ENCODE results near the gene TYRO3.
A peak's percentile ranks its signal among the peaks of the same experiment; 100 is the strongest.

TYRO3 gene

GRCh38 chr15:41536866-41537265 is 22.1 kb upstream of the TYRO3 start:
- DNase-seq (ENCODE audit: low spot score in 2 of 2) (no peak), ATAC-seq (ENCODE audit: low read depth) (no peak)
- H3K9me3 Mint-ChIP-seq, result no peaks in the 10 kb centered on the region
- peaks cover 7% of the 10 kb centered on the region for H3K4me1 Mint-ChIP-seq
- H3K36me3 Mint-ChIP-seq, result peaks cover 21% of the 10 kb centered on the region
- no peak overlapping the region for H3K4me3 Mint-ChIP-seq
- no peak overlapping the region for H3K27ac Mint-ChIP-seq
- H3K27me3 Mint-ChIP-seq, result no peaks in the 10 kb centered on the region

GRCh38 chr15:41543521-41543870 is 15.5 kb upstream of the TYRO3 start:
- no peaks in the 10 kb centered on the region for H3K27me3 Mint-ChIP-seq
- ATAC-seq (ENCODE audit: low read depth) (no peak), DNase-seq (ENCODE audit: low spot score in 2 of 2) (no peak)
- H3K36me3 Mint-ChIP-seq, result no peaks in the 10 kb centered on the region
- peak overlapping the region; percentile 79 for H3K27ac Mint-ChIP-seq
- H3K4me3 Mint-ChIP-seq, result peak overlapping the region; percentile 86
- H3K9me3 Mint-ChIP-seq, result no peaks in the 10 kb centered on the region
- H3K4me1 Mint-ChIP-seq, result peaks cover 13% of the 10 kb centered on the region

GRCh38 chr15:41544650-41545015 is 14.4 kb upstream of the TYRO3 start:
- Mint-ChIP-seq H3K27me3 (no peaks in the 10 kb centered on the region), H3K9me3 (no peaks in the 10 kb centered on the region), H3K4me3 (peak overlapping the region; percentile 86), H3K27ac (peak overlapping the region; percentile 79), H3K36me3 (no peaks in the 10 kb centered on the region), H3K4me1 (peaks cover 13% of the 10 kb centered on the region)
- DNase-seq (ENCODE audit: low spot score in 2 of 2) (no peak), ATAC-seq (ENCODE audit: low read depth) (no peak)

DNA sequence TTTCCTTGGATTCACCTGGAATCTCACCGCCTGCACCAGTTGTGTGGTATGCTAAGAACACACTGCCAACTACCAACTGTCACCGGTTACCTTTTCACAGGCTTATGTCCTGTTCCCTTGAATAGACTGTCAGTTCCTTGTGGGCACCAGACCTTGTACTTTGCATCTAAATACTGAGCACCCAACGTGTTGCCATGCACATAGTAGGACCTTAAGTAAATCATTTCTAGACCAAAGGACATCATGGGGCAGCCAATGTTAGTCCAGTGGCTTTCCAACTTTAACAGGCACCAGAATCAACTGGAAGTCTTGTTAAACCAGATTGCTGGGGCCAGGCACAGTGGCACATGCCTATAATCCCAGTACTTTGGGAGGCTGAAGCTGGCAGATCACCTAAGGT is 13.8 kb upstream of the TYRO3 start:
- no peaks in the 10 kb centered on the region for H3K27me3 Mint-ChIP-seq
- peak overlapping the region; percentile 86 for H3K4me3 Mint-ChIP-seq
- H3K9me3 Mint-ChIP-seq, result no peaks in the 10 kb centered on the region
- H3K36me3 Mint-ChIP-seq, result no peaks in the 10 kb centered on the region
- no peak for ATAC-seq (ENCODE audit: low read depth)
- peaks cover 13% of the 10 kb centered on the region for H3K4me1 Mint-ChIP-seq
- H3K27ac Mint-ChIP-seq, result peak overlapping the region; percentile 79
- DNase-seq (ENCODE audit: low spot score in 2 of 2), result no peak

GRCh38 chr15:41546851-41547786 is 11.9 kb upstream of the TYRO3 start:
- ATAC-seq (ENCODE audit: low read depth), result no peak

DNA sequence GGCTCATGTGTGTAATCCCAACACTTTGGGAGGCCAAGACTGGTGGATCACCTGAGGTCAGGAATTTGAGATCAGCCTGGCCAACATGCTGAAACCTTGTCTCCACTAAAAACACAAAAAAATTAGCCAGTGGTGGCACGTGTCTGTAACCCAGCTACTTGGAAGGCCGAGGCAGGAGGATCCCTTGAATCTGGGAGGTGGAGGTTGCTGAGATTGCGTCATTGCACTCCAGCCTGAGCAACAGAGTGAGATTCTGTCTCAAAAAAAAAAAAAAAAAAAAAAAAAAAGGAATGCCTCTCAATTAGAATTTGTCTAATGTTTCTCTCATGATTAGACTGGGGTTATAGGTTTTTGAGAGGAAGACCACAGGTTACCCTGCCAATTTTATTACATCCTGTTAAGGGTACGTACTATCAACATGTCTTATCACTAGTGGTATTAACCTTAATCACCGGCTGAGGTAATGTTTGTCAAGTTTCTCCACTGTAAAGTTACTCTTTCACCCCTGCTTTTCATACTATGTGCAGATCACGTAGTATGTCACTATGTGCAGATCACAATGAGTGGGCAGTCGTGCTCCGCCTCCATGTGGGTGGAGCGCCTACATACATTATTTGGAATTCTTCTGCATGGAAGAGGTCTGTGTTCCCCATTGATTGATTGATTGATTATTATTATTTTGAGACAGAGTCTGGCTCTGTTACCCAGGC is 8.8 kb upstream of the TYRO3 start:
- Mint-ChIP-seq H3K27me3 (peaks cover 12% of the 10 kb centered on the region), H3K4me1 (peaks cover 3% of the 10 kb centered on the region), H3K9me3 (no peaks in the 10 kb centered on the region), H3K27ac (no peak overlapping the region), H3K36me3 (no peaks in the 10 kb centered on the region), H3K4me3 (no peak overlapping the region)
- ATAC-seq (ENCODE audit: low read depth) (no peak), DNase-seq (ENCODE audit: low spot score in 2 of 2) (no peak)

More at GRCh38 chr15:41546851-41547786, 11.9 kb upstream of the TYRO3 start:
- Mint-ChIP-seq H3K36me3 (no peaks in the 10 kb centered on the region), H3K27ac (no peak overlapping the region), H3K9me3 (no peaks in the 10 kb centered on the region), H3K4me1 (peaks cover 10% of the 10 kb centered on the region), H3K27me3 (peaks cover 2% of the 10 kb centered on the region), H3K4me3 (no peak overlapping the region)
- DNase-seq (ENCODE audit: low spot score in 2 of 2), result no peak

- Mint-ChIP-seq H3K27ac (no peak overlapping the region), H3K4me1 (peaks cover 18% of the 10 kb centered on the region)
Observed at GRCh38 chr15:41553731-41554130, 5.3 kb upstream of the TYRO3 start.

DNA sequence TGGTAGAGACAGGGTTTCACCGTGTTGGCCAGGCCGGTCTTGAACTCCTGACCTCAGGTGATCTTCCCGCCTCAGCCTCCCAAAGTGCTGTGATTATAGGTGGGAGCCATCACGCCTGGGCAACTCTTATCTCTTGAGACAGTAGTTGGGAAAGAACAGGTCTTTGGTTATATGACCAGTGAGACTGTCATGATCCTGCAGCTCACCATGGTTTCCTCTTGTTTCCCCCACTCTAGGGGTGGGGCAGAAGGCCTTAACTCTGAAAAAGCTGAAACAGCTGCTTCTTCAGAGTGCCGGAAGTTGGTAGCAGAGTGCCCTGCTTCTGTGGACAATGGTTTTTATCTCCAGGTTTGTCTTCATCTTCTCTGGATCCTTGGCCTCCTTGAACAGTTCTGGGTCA is 4.7 kb upstream of the TYRO3 start:
- H3K4me3 Mint-ChIP-seq, result no peak overlapping the region
- H3K36me3 Mint-ChIP-seq, result peaks cover 2% of the 10 kb centered on the region
- peaks cover 19% of the 10 kb centered on the region for H3K27me3 Mint-ChIP-seq
- DNase-seq (ENCODE audit: low spot score in 2 of 2), result no peak
- no peaks in the 10 kb centered on the region for H3K9me3 Mint-ChIP-seq
- H3K27ac Mint-ChIP-seq, result no peak overlapping the region
- H3K4me1 Mint-ChIP-seq, result peaks cover 18% of the 10 kb centered on the region
- no peak for ATAC-seq (ENCODE audit: low read depth)

More at GRCh38 chr15:41553731-41554130, 5.3 kb upstream of the TYRO3 start:
- ATAC-seq (ENCODE audit: low read depth) (no peak), DNase-seq (ENCODE audit: low spot score in 2 of 2) (no peak)
- Mint-ChIP-seq H3K4me3 (no peak overlapping the region), H3K9me3 (no peaks in the 10 kb centered on the region), H3K36me3 (peaks cover 2% of the 10 kb centered on the region), H3K27me3 (peaks cover 19% of the 10 kb centered on the region)

DNA sequence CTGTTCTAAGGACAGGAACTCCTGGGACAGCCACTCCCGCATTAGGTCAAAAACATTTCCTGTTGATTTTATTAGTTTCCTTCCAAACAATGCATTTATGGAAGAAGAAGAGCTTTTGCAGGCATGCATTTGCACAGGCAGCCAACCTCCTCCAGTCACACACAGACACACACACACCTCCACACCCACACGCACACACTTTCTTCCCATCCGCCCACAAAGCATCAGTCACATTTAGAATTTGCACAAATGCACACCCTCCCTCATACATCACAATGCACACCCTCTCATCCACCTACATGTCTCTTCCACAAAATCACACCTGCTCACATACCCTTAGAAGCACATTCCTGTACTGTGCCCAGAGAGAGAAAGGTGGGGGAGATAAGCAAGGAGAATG is 4.1 kb upstream of the TYRO3 start:
- Mint-ChIP-seq H3K9me3 (no peaks in the 10 kb centered on the region), H3K27me3 (peaks cover 21% of the 10 kb centered on the region), H3K4me3 (no peak overlapping the region), H3K4me1 (peaks cover 23% of the 10 kb centered on the region), H3K36me3 (peaks cover 2% of the 10 kb centered on the region), H3K27ac (no peak overlapping the region)
- ATAC-seq (ENCODE audit: low read depth), result no peak
- no peak for DNase-seq (ENCODE audit: low spot score in 2 of 2)

GRCh38 chr15:41556677-41557076 is 2.3 kb upstream of the TYRO3 start:
- Mint-ChIP-seq H3K36me3 (peaks cover 2% of the 10 kb centered on the region), H3K4me3 (no peak overlapping the region), H3K9me3 (no peaks in the 10 kb centered on the region), H3K27me3 (peaks cover 25% of the 10 kb centered on the region), H3K4me1 (peaks cover 23% of the 10 kb centered on the region), H3K27ac (no peak overlapping the region)
- ATAC-seq (ENCODE audit: low read depth) (no peak), DNase-seq (ENCODE audit: low spot score in 2 of 2) (no peak)

DNA sequence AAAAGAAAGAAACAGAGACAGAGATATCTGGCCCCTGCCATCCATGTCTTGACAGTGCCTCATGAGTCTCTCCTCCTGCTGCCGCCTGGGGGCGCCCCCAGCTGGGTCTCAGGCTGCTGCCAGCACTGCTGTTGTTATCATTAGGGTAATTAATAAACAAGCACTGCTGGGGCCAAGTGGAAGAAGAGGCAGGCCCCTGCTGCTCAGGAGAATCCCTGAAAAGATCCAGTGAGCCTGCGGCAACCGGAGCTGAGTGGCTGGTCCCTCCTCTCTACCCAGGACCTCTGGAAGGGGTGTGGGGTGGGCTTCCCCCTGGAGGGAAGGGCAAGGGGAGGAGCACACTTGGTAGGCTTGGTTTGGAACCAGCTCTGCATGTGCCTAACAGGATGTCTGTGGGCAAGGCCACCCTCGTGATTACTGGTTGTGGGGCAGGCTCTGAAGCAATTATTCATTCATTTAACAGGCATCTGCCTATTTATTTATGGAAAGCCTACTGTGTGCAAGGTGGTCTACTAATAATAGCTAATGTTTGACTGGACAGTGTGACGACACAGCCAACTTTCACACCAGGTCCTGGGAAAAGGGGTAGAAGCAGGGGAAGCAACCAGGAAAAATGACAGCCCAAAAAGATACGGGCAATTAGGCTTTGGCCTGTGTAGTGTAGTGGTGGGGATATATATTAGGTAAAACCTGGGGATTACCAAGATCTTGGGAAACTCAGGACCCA is 1.2 kb upstream of the TYRO3 start:
- H3K4me1 Mint-ChIP-seq, result peaks cover 23% of the 10 kb centered on the region
- H3K27me3 Mint-ChIP-seq, result peaks cover 25% of the 10 kb centered on the region
- peak overlapping the region; percentile 95 for H3K4me3 Mint-ChIP-seq
- H3K9me3 Mint-ChIP-seq, result no peaks in the 10 kb centered on the region
- no peak overlapping the region for H3K27ac Mint-ChIP-seq
- peak; percentile 74 for ATAC-seq (ENCODE audit: low read depth)
- H3K36me3 Mint-ChIP-seq, result peaks cover 2% of the 10 kb centered on the region
- DNase-seq (ENCODE audit: low spot score in 2 of 2), result peak; percentile 53 to 55

DNA sequence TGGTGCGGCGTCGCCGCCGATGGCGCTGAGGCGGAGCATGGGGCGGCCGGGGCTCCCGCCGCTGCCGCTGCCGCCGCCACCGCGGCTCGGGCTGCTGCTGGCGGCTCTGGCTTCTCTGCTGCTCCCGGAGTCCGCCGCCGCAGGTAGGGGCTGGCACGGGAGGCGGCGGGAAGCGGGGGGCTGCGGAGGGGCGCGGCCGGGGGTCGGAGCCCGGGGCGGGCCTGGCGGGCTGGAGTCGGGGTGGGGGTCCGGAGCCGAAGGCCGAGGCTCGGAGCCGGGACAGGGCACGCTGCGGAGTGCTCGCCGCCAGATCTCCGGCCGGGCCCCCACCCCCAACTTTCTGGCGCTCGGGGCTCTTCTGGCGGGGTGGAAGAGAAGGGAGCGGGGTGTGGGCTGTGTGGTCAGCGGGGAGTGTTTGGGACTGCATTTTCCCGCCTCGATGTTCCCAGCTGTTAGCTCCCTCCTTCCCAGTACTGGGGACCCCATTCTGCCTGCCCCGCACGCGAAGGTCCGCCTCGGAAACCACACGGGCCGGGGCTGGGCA is 299 bp downstream of the TYRO3 start:
- no peak overlapping the region for H3K27ac Mint-ChIP-seq
- ATAC-seq (ENCODE audit: low read depth) (peak; percentile 47), DNase-seq (ENCODE audit: low spot score in 2 of 2) (no peak)
- H3K4me3 Mint-ChIP-seq, result peak overlapping the region; percentile 68
- peaks cover 2% of the 10 kb centered on the region for H3K36me3 Mint-ChIP-seq
- H3K27me3 Mint-ChIP-seq, result peaks cover 21% of the 10 kb centered on the region
- H3K4me1 Mint-ChIP-seq, result peaks cover 23% of the 10 kb centered on the region
- H3K9me3 Mint-ChIP-seq, result no peaks in the 10 kb centered on the region

GRCh38 chr15:41560572-41560874 is 1.5 kb downstream of the TYRO3 start:
- ATAC-seq (ENCODE audit: low read depth) (no peak), DNase-seq (ENCODE audit: low spot score in 2 of 2) (no peak)
- H3K27ac Mint-ChIP-seq, result no peak overlapping the region
- H3K9me3 Mint-ChIP-seq, result no peaks in the 10 kb centered on the region
- H3K4me3 Mint-ChIP-seq, result peak overlapping the region; percentile 61
- H3K4me1 Mint-ChIP-seq, result peaks cover 20% of the 10 kb centered on the region
- peaks cover 2% of the 10 kb centered on the region for H3K36me3 Mint-ChIP-seq
- peaks cover 14% of the 10 kb centered on the region for H3K27me3 Mint-ChIP-seq

Data from memory B cell (primary cell).